Sigmoid colon (tissue), 3 donors: ENCODE measurements around the gene JMJD7.

Experiments
- POLR2A ChIP-seq, 2 donors: fragments of 450-650 bp; IDR thresholded peaks; one replicate each; pipeline ENCODE4 v1.6.1; 2016; ENCODE audit warnings: antibody characterized with exemption in 2 of 2, mild to moderate bottlenecking in 2 of 2, moderate library complexity in 2 of 2
- TF ChIP-seq, protein P1 (sequence below), 4 experiments: fragments of 450-650 bp in 3 of 4; fragments of 200-600 bp in 1 of 4; IDR thresholded peaks; one replicate each; pipeline ENCODE4 v1.5.1; 2016 to 2019; ENCODE audit warnings: antibody characterized with exemption in 4 of 4, mild to moderate bottlenecking in 3 of 4, moderate library complexity in 2 of 4

DNA sequence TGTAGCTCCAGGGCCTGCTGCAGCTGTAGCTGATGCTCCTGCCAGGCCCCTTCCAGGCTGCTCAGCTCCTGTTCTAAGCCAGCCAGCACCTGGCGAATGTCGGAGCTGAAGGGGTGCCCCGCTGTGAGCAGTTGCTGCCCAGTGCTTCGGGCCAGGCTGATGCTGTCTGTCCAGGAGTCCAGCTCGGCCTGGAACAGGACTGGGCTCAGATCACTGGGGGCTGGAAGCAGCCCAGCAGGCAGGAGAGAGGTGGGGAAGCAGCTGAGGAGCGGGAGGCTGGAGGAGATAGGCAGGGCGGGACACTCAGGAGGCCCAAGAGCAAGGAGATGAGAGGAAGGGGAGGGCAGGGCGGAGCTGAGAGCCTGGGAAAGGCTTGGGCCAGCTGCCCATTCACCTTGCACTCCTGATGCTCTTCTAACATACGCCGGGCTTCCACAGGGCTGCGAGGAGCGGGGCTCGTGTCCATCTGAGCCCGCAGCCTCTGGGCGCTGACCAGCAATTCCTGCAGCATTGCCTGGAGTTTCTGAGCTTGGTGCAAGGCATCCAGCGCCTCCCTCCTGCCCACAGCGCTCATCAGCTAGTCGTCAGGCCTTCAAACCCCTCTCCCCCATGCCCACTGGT is 34.0 kb downstream of the JMJD7 start:
- TF ChIP-seq POLR2A (IDR thresholded peaks at IDR 0.05) = no peak
- TF ChIP-seq, protein P1, sequence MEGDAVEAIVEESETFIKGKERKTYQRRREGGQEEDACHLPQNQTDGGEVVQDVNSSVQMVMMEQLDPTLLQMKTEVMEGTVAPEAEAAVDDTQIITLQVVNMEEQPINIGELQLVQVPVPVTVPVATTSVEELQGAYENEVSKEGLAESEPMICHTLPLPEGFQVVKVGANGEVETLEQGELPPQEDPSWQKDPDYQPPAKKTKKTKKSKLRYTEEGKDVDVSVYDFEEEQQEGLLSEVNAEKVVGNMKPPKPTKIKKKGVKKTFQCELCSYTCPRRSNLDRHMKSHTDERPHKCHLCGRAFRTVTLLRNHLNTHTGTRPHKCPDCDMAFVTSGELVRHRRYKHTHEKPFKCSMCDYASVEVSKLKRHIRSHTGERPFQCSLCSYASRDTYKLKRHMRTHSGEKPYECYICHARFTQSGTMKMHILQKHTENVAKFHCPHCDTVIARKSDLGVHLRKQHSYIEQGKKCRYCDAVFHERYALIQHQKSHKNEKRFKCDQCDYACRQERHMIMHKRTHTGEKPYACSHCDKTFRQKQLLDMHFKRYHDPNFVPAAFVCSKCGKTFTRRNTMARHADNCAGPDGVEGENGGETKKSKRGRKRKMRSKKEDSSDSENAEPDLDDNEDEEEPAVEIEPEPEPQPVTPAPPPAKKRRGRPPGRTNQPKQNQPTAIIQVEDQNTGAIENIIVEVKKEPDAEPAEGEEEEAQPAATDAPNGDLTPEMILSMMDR (IDR thresholded peaks at IDR 0.05) = no peak
